Stimulated activated naive CD8-positive, alpha-beta T cell treated with anti-CD3 and anti-CD28 coated beads, Interleukin-15, amount 100 ng/mL, for 72 hours (primary cell): ENCODE results near the gene EXT2.
A peak's percentile ranks its signal among the peaks of the same experiment; 100 is the strongest.

ENCODE experiments used
- ATAC-seq: fragments of 150-1000 bp; cut with Tn5 transposase; 2 replicates; pipeline ENCODE4 v1.10.0; 2021; ENCODE audit warnings: mild to moderate bottlenecking, moderate library complexity
- DNase-seq, 2 donors: peaks; one replicate each; pipeline ENCODE4 v3.0.0; 2021 to 2022
- H3K27ac Mint-ChIP-seq, 2 donors: one replicate each; pipeline ENCODE4 v1.8.0; 2022; ENCODE audit warnings: mild to moderate bottlenecking in 2 of 2, mixed read lengths in 2 of 2, moderate library complexity in 2 of 2
- H3K27me3 Mint-ChIP-seq: one replicate; pipeline ENCODE4 v1.8.0; 2022; ENCODE audit warnings: mixed read lengths
- H3K4me1 Mint-ChIP-seq: one replicate; pipeline ENCODE4 v1.8.0; 2022; ENCODE audit warnings: mild to moderate bottlenecking, mixed read lengths
- H3K4me3 Mint-ChIP-seq, 2 donors: one replicate each; pipeline ENCODE4 v1.8.0; 2022; ENCODE audit warnings: mild to moderate bottlenecking in 2 of 2, mixed read lengths in 2 of 2, moderate library complexity in 1 of 2
- H3K9me3 Mint-ChIP-seq, 2 donors: one replicate each; pipeline ENCODE4 v1.8.0; 2022; ENCODE audit warnings: mixed read lengths in 2 of 2

Gene EXT2

DNA sequence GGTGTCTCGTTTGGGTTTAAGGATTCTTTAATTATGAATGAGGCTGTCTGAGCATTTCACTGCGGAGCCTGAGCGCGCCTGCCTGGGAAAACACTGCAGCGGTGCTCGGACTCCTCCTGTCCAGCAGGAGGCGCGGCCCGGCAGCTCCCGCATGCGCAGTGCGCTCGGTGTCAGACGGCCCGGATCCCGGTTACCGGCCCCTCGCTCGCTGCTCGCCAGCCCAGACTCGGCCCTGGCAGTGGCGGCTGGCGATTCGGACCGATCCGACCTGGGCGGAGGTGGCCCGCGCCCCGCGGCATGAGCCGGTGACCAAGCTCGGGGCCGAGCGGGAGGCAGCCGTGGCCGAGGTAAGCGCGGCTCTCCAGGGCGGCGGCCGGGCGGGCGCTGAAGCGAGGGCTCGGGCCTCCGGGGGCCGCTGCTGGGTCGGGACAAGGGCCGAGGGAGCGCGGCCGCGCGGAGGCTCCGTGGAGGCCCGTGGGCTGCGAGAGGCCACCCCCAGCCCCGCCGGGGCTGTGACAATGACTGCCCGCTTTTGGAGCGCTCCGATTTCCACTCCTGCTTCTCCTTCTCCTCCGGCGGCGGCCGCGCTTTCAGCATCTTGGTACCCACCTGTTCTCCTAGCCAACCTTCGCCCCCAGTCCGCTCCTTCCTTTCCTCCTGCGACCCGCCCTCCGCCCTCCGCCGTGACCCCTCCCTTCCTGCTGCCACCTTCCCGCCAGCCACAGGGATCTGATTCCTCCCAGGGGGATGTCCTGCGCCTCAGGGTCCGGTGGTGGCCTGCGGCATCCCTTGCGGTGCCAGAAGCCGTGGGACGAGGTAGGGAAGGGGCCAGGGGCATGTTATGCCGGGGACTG lies at the start of gene EXT2:
EXT2 (plus strand) TSS at position 173 of the 854 bp plus-strand sequence. CDS start 12,035 bp downstream, outside the sequence.
- peak; percentile 85 for DNase-seq
- H3K4me1 Mint-ChIP-seq: peaks cover 42% of the 10 kb centered on the region

DNA sequence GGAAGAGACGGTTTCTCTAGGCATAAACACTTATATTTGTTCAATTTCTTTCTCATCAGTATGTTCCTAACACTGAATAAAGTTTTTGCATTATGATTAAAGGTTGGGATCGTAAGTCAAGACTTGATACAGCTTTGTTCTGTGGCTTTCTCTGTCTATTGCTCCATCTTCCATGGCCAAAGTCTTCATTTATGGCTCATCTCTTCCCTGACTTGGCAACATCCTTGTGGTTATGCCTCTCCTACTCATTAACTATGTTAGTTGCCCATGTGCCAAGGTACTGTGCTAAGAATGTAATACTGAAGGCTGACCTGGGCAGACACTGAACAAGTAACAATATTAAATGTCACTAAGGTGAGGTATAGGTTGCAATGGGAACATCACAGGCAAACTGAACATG lies 49.3 kb upstream of the EXT2 start:
- Mint-ChIP-seq H3K4me1 (no peaks in the 10 kb centered on the region), H3K9me3 (peaks cover 0 to 7% of the 10 kb centered on the region in 2 donors), H3K4me3 (no peak overlapping the region), H3K27ac (no peak overlapping the region), H3K27me3 (peaks cover 8% of the 10 kb centered on the region)
- ATAC-seq (no peak), DNase-seq (no peak)

More for the DNA sequence above, at the start of gene EXT2:
- Mint-ChIP-seq H3K4me3 (peak within 1 kb of the TSS; percentile 85 to 90), H3K27ac (peak within 1 kb of the TSS; percentile 30 to 85), H3K9me3 (no peaks in the 10 kb centered on the region), H3K27me3 (no peaks in the 10 kb centered on the region)
- ATAC-seq: peak; percentile 92

DNA sequence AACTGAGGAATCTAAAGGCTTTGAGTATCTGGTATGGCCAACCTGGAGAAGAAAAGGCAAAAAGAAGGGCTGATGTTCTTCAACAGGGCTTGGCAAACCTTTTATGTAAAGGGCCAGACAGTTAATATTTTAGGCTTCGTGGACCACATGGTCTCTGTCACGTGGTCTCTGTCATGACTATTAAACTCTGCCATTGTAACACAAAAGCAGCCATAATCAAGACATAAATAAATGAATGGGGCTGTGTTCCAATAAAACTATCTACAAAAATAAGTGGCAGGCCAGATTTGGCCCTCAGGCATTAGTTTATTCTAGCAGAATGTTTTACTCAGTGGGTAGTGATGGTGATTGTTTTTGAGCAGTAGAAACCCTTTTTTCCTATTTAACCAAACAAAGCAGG lies 48.2 kb upstream of the EXT2 start:
- ATAC-seq (no peak), DNase-seq (no peak)
- Mint-ChIP-seq H3K9me3 (no peaks in the 10 kb centered on the region), H3K27ac (no peak overlapping the region), H3K27me3 (peaks cover 8% of the 10 kb centered on the region), H3K4me1 (no peaks in the 10 kb centered on the region), H3K4me3 (no peak overlapping the region)

DNA sequence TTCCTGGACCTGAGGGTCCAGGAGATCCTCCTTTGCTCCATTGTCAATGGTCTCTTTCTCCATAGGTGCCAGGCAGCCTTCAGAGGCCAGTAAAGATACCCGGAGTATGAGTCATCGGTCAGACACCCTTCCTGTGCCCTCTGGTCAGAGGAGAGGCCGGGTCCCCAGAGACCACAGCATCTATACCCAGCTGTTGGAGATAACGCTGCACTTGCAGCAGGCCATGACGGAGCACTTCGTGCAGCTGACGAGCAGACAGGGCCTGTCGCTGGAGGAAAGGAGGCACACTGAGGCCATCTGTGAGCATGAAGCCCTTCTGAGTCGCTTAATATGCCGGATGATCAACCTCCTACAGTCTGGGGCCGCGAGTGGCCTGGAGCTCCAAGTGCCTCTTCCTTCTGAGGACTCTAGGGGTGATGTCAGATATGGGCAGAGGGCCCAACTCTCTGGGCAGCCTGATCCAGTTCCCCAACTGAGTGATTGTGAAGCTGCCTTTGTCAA lies 47.5 kb upstream of the EXT2 start, which contains the start of gene ACCSL:
ACCSL (plus strand) TSS at position 51 of the 501 bp plus-strand sequence; CDS start at position 107, 56 bp downstream.
- Mint-ChIP-seq H3K27me3 (peaks cover 8% of the 10 kb centered on the region), H3K4me3 (no peak within 1 kb of the TSS), H3K4me1 (no peaks in the 10 kb centered on the region), H3K9me3 (no peaks in the 10 kb centered on the region), H3K27ac (peak within 1 kb of the TSS in 1 of 2 donors; percentile 37)
- no peak for ATAC-seq
- DNase-seq: no peak

DNA sequence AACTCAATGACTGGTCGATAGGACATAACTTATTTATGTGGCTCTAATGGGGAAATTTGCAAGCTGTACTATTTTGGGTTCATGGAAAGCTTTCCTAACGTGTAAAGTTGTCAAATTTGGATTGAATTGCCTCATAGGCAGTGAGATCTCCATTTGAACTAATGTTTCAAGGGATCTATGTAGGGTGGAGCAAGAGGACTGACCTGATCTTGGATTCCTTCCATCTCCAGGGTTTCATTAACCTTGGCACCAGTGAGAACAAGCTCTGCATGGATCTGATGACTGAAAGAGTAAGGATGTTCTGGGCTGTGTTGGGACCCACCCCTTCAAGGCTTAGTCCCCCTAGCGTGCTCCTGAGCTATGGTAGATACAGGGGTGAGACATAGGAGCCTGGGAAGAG lies 45.6 kb upstream of the EXT2 start:
- Mint-ChIP-seq H3K27ac (no peak overlapping the region), H3K27me3 (peaks cover 8% of the 10 kb centered on the region)

DNA sequence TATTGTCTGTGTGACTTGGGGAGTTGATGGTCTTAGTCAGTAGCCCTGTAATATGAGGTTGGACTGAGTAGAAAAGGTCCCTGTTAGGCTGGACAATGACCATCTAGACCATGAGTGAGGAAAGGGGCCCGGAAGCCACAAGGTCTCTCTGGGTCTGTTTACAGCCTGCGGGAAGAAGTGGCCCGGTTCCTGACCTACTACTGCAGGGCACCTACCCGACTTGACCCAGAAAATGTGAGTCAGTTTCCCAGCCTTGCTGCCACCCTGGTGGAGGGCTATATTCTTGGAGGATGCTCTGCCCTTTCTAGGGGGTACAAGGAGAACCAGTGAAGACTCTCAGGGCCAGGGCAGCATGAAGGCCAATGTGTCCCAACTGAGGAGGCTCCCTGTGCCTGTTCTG lies 44.3 kb upstream of the EXT2 start:
- no peak for ATAC-seq
- H3K27ac Mint-ChIP-seq: no peak overlapping the region
- no peak overlapping the region for H3K4me3 Mint-ChIP-seq
- no peaks in the 10 kb centered on the region for H3K9me3 Mint-ChIP-seq
- peaks cover 8% of the 10 kb centered on the region for H3K27me3 Mint-ChIP-seq
- DNase-seq: no peak
- no peaks in the 10 kb centered on the region for H3K4me1 Mint-ChIP-seq

More for the DNA sequence above, 45.6 kb upstream of the EXT2 start:
- Mint-ChIP-seq H3K4me3 (no peak overlapping the region), H3K9me3 (no peaks in the 10 kb centered on the region), H3K4me1 (no peaks in the 10 kb centered on the region)
- ATAC-seq (no peak), DNase-seq (no peak)

DNA sequence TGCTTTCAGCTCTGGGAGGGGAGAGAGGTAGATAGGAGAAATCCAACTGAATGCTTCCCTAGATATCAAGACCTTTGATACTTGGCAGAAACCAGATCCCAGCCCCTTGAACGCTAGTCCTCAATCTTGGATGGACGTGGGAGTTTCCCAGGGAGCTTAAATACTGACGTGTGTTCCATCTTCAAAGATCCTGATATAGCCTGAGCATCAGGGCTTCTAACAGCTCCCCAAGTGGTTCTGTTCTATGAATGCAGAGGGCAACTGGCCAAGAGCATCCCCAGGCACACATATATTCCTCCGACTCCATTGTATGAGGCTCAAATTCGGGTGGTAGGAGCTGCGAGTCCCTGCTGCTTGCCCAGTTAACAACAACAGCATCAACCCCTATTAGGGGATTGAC lies 38.1 kb upstream of the EXT2 start:
- H3K4me3 Mint-ChIP-seq: no peak overlapping the region
- DNase-seq: no peak
- H3K4me1 Mint-ChIP-seq: no peaks in the 10 kb centered on the region
- H3K27ac Mint-ChIP-seq: no peak overlapping the region
- no peak for ATAC-seq
- H3K27me3 Mint-ChIP-seq: no peaks in the 10 kb centered on the region
- H3K9me3 Mint-ChIP-seq: no peaks in the 10 kb centered on the region

DNA sequence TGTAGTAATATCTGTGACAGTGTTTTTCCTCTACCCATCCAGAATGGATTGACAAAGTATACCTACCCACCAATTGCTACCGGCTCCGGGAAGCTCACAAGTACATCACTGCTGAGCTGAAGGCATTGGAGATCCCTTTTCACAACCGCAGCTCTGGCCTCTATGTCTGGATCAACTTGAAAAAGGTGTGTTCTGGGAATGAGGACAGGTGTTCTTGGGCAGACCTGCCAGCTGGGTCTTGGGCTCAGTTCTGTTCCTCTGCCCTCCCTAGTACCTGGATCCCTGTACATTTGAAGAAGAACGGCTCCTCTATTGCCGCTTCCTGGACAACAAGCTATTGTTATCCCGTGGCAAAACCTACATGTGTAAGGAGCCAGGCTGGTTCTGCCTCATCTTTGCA lies 37.2 kb upstream of the EXT2 start:
- no peak for DNase-seq
- no peak overlapping the region for H3K4me3 Mint-ChIP-seq
- H3K9me3 Mint-ChIP-seq: no peaks in the 10 kb centered on the region
- H3K27me3 Mint-ChIP-seq: no peaks in the 10 kb centered on the region
- H3K4me1 Mint-ChIP-seq: peaks cover 8% of the 10 kb centered on the region
- no peak for ATAC-seq
- H3K27ac Mint-ChIP-seq: no peak overlapping the region

DNA sequence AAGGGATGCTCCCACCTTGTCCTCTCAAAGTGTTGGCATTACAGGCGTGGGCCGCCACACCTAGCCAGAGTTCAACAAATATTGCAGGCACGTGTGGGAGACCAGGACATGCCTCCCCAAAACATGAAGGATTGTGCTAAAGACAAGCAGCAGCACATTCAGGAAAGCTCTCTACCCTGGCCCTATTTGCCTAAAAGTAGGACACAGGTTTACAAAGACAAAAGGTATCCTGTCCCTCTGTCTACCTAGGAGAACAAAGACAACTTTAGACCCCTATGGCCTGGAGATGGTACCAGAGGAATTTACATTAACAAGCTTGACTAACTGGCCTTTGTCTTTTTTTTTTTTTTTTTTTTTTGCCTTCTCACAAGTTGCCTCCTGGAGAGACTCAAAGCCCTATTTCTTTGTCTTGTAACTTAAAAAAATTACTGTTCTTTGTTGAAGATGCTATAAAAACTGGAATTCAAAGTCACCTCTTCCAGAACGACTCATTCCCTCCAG lies 30.3 kb upstream of the EXT2 start:
- ATAC-seq: no peak
- Mint-ChIP-seq H3K27me3 (no peaks in the 10 kb centered on the region), H3K4me3 (peak overlapping the region; percentile 90 to 95), H3K4me1 (peaks cover 37% of the 10 kb centered on the region), H3K27ac (peak overlapping the region; percentile 94 to 98), H3K9me3 (no peaks in the 10 kb centered on the region)
- DNase-seq: no peak

DNA sequence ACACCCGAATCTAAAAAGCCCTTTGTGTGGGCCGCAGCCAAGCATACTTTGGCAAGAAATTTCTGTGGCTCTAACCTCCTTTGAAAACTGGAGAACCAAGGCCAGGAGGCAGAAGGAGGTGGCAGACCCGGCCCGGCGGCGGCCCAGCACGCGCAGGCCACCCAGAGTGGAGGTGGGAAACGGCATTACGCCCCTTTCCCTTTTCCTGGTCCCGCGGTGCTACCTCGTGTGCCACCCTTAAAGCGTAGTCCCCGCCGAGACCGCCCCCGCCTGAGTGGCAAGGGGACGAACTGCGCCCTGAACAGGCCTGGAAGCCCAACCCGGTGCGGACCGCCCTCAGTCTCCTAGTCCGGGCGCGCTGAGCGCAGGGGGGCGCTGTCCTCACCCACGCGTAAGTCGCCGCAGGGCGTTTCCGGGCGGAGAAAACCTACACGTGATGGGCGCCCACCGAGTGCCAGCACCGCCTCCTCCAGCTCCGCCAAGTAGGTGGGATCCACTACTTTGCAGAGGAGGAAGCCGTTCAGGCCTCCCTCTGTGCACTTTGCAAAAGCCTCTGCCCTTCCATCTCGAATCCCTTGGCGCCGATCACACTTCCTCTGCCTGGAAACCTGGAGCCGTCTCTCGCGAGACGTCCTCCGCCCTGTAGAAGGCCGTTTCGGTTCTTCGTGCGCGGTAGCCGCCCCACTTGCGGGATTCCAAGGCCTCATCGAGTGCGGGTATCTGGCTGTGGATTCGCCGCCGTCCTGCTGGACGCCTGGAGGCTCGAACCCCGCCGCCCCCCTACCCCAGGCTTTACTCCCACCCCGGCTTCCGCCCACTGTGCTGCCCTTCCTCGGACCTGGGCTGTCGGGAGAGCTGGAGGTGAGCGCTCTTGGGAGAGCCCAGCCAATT lies 29.4 kb upstream of the EXT2 start, which contains the start of gene ACCS:
ACCS (plus strand) TSS at position 430 of the 891 bp plus-strand sequence. CDS start 1,358 bp downstream, outside the sequence.
- DNase-seq (peak; percentile 90 to 92), ATAC-seq (peak; percentile 98)
- H3K4me3 Mint-ChIP-seq: peak within 1 kb of the TSS; percentile 90 to 95
- peak within 1 kb of the TSS; percentile 94 to 98 for H3K27ac Mint-ChIP-seq
- H3K4me1 Mint-ChIP-seq: peaks cover 37% of the 10 kb centered on the region
- no peaks in the 10 kb centered on the region for H3K27me3 Mint-ChIP-seq
- H3K9me3 Mint-ChIP-seq: no peaks in the 10 kb centered on the region

DNA sequence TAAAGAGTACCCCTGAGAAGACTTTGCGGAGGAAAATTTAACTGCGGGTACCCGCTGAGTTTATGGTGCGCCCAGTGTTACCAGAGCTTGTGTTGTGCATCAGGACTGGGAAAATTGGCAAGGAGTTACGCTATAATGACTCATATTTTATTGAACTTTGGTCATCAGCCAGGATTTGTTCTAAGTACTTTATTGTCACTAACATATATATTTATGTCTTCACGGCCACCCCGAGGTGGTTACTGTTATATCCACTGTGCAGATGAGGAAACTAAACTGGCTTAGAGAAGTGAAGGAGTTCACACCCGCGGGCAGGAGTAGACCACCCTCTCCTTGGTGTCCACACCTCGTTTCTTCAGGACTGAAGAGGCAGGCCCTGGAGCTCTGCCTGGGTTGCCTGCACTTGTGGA lies 28.7 kb upstream of the EXT2 start:
- Mint-ChIP-seq H3K27me3 (no peaks in the 10 kb centered on the region), H3K4me3 (peak overlapping the region; percentile 90 to 95), H3K27ac (peak overlapping the region; percentile 94 to 98), H3K4me1 (peaks cover 37% of the 10 kb centered on the region), H3K9me3 (no peaks in the 10 kb centered on the region)
- ATAC-seq (no peak), DNase-seq (no peak)

DNA sequence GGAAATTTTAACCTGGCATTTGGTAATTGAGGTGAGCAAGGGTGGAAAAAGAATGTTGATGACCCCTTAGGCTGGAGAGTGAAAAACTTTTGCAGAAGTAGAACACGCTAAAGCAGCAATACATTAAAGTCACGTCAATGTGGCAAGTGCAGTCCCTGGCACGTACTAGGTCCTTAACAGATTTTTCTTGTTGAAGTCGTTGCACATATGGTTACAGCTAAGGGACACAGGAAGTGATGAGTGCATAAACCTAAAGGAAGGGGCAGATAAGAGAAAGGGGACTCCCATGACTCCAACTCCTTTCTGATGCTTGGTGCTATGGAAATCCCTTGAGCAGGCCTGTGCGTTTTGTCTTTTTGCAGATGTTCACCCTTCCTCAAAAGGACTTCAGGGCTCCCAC lies 28.2 kb upstream of the EXT2 start:
- DNase-seq: no peak
- H3K4me1 Mint-ChIP-seq: peaks cover 37% of the 10 kb centered on the region

DNA sequence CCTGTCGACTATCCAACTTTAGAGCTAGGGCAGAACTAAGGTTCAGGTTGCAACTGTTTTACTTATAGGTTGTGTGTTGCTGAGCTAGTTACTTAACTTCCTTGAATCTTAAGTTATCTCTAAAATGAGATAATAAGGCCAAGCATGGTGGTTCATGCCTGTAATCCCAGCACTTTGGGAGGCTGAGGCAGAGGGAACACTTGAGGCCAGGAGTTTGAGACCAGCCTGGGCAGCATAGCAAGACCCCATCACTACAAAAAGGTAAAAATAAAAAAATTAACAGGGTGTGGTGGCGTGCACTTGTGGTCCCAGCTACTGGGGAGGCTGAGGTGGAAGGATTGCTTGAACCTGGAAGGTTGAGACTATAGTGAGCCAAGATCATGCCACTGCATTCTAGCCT lies 27.3 kb upstream of the EXT2 start:
- H3K27ac Mint-ChIP-seq: no peak overlapping the region
- ATAC-seq (no peak), DNase-seq (no peak)
- H3K27me3 Mint-ChIP-seq: no peaks in the 10 kb centered on the region
- H3K4me3 Mint-ChIP-seq: peak overlapping the region in 1 of 2 donors; percentile 15
- H3K4me1 Mint-ChIP-seq: peaks cover 29% of the 10 kb centered on the region
- no peaks in the 10 kb centered on the region for H3K9me3 Mint-ChIP-seq

More for the DNA sequence above, 28.2 kb upstream of the EXT2 start:
- Mint-ChIP-seq H3K27me3 (no peaks in the 10 kb centered on the region), H3K27ac (peak overlapping the region in 1 of 2 donors; percentile 98), H3K9me3 (no peaks in the 10 kb centered on the region), H3K4me3 (peak overlapping the region; percentile 90 to 95)
- no peak for ATAC-seq

DNA sequence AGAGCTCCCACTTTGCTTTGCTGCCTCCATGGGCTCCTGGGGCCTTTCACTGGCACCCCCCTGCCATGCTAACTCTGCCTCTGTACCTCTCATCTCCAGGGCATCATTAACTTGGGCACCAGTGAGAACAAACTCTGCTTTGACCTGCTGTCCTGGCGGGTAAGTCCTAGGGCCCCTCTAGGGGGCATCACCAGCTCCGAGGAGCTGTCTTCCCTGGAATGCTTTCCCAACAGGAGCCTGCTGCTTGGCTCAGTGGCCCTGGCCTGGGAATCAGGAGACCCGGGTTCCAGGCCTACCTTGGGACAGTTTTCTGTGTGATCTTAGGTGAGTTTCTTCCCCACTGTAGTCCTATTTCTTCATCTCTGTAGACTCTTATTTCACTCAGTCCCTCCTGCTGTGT lies 24.3 kb upstream of the EXT2 start:
- H3K4me1 Mint-ChIP-seq: peaks cover 16% of the 10 kb centered on the region
- H3K4me3 Mint-ChIP-seq: no peak overlapping the region
- H3K9me3 Mint-ChIP-seq: no peaks in the 10 kb centered on the region
- ATAC-seq: no peak
- H3K27ac Mint-ChIP-seq: no peak overlapping the region
- no peaks in the 10 kb centered on the region for H3K27me3 Mint-ChIP-seq
- no peak for DNase-seq
